ENCODE data around the gene CCNYL1. TPM values are rescaled to one million over a fixed set of nuclear protein-coding genes. Genes with fewer than 3 reads are reported as not detected.

Gene CCNYL1
- polyA plus RNA-seq, 1 of the 3 experiments (the other 2 are of a cell fraction) = 8.7 TPM

GRCh38 chr2:207676827-207677354 lies 34.5 kb upstream of the CCNYL1 start (continued):
- TF ChIP-seq NRF1 (IDR thresholded peaks at IDR 0.05; ENCODE audit: low read depth, low read length) (no peak), ELF1 (IDR thresholded peaks at IDR 0.05) (no peak), IRF3 (IDR thresholded peaks at IDR 0.05; ENCODE audit: low read depth, low read length) (no peak), FOXJ3 (CRISPR knock-in tag; IDR thresholded peaks at IDR 0.05) (no peak), USF1 (IDR thresholded peaks at IDR 0.05; ENCODE audit: borderline replicate concordance, low read depth) (no peak), RAD21 (IDR thresholded peaks at IDR 0.05; ENCODE audit: low read length) (no peak), RXRA (IDR thresholded peaks at IDR 0.05; ENCODE audit: borderline replicate concordance, low read depth) (peak; percentile 69), YY1 (IDR thresholded peaks at IDR 0.05; ENCODE audit: low read depth) (no peak), PBX3 (IDR thresholded peaks at IDR 0.05) (peak; percentile 62), ZBTB33 (IDR thresholded peaks at IDR 0.05; ENCODE audit: borderline replicate concordance, low read depth) (no peak), USF2 (IDR thresholded peaks at IDR 0.05; ENCODE audit: borderline replicate concordance, low read depth, low read length) (no peak), CHD2 (IDR thresholded peaks at IDR 0.05; ENCODE audit: low read length, partially characterized antibody) (no peak), JUND (IDR thresholded peaks at IDR 0.05) (peak; percentile 84), EP300 (IDR thresholded peaks at IDR 0.05; ENCODE audit: borderline replicate concordance in 1 of 2, low read depth in 1 of 2, low read length in 1 of 2) (peak in 1 of 2 experiments; percentile 76; a peak in 1 of 4 replicates), FOSL2 (IDR thresholded peaks at IDR 0.05; ENCODE audit: borderline replicate concordance, low read depth) (peak; percentile 94)

GRCh38 chr2:207681431-207681830 lies 30.0 kb upstream of the CCNYL1 start:
- H3K27ac ChIP-seq (ENCODE audit: low read depth in 2 of 2, low read length in 1 of 2) = no peak overlapping the region
- H3K9ac ChIP-seq = no peak overlapping the region
- no peaks in the 10 kb centered on the region for H3K27me3 ChIP-seq (ENCODE audit: insufficient read depth)
- no peaks in the 10 kb centered on the region for H3K9me2 ChIP-seq
- no peaks in the 10 kb centered on the region for H3K79me2 ChIP-seq (ENCODE audit: insufficient read depth)
- DNase-seq = no peak
- POLR2A ChIA-PET = no interaction called here
- WGBS (ENCODE audit: low lambda C conversion rate) = 95% methylated on average over 23 of the region's 52 CpGs
- H3F3A ChIP-seq (replicated peaks; ENCODE audit: insufficient read depth) = peaks cover 22% of the 10 kb centered on the region
- H3K4me3 ChIP-seq (ENCODE audit: low read depth in 2 of 2, low read length in 1 of 2) = no peak overlapping the region
- no peak overlapping the region for H3K4me2 ChIP-seq
- no peaks in the 10 kb centered on the region for H3K9me3 ChIP-seq
- CTCF ChIA-PET = no interaction called here
- H4K20me1 ChIP-seq (ENCODE audit: insufficient read depth) = no peaks in the 10 kb centered on the region
- H3K36me3 ChIP-seq (replicated peaks in 1 of 2; ENCODE audit: control insufficient read depth in 1 of 2, insufficient read depth in 2 of 2, low read length in 1 of 2) = no peaks in the 10 kb centered on the region
- H3K4me1 ChIP-seq (ENCODE audit: control insufficient read depth in 1 of 2, insufficient read depth in 2 of 2, low read depth in 1 of 2, low read length in 1 of 2) = 0 out of 4 replicates have a peak, but pooled peaks cover 0 to 8% of the 10 kb centered on the region in 2 experiments
- H2AFZ ChIP-seq (ENCODE audit: low read depth) = no peak overlapping the region
- TF ChIP-seq FOXM1 (IDR thresholded peaks at IDR 0.05; ENCODE audit: low read depth) (no peak), SMC3 (IDR thresholded peaks at IDR 0.05; ENCODE audit: low read depth, low read length) (no peak), CTCF (IDR thresholded peaks at IDR 0.05) (no peak), MEF2A (IDR thresholded peaks at IDR 0.05; ENCODE audit: borderline replicate concordance, low read depth) (no peak), TCF12 (IDR thresholded peaks at IDR 0.05) (no peak), USF2 (IDR thresholded peaks at IDR 0.05; ENCODE audit: borderline replicate concordance, low read depth, low read length) (no peak), TAF1 (IDR thresholded peaks at IDR 0.05; ENCODE audit: borderline replicate concordance, low read depth, low read length) (no peak), GABPA (IDR thresholded peaks at IDR 0.05; ENCODE audit: low read depth) (no peak), CHD2 (IDR thresholded peaks at IDR 0.05; ENCODE audit: low read length, partially characterized antibody) (no peak), RFX5 (IDR thresholded peaks at IDR 0.05; ENCODE audit: low read length) (no peak), TEAD4 (IDR thresholded peaks at IDR 0.05; ENCODE audit: borderline replicate concordance, insufficient read depth) (no peak), SIN3A (IDR thresholded peaks at IDR 0.05; ENCODE audit: borderline replicate concordance, low read depth, low read length) (no peak)

Data from SK-N-SH (cell line).